GM21528 (cell line): Measurements from ENCODE around the gene ITGB2.

ENCODE experiments used
- ATAC-seq: cut with Tn5 transposase; IDR thresholded peaks from one replicate; pipeline ENCODE4 v1.9.1; 2021; ENCODE audit warnings: mild to moderate bottlenecking, moderate library complexity; ENCODE audit not compliant: unreplicated experiment, low FRiP score

The ITGB2 gene

DNA sequence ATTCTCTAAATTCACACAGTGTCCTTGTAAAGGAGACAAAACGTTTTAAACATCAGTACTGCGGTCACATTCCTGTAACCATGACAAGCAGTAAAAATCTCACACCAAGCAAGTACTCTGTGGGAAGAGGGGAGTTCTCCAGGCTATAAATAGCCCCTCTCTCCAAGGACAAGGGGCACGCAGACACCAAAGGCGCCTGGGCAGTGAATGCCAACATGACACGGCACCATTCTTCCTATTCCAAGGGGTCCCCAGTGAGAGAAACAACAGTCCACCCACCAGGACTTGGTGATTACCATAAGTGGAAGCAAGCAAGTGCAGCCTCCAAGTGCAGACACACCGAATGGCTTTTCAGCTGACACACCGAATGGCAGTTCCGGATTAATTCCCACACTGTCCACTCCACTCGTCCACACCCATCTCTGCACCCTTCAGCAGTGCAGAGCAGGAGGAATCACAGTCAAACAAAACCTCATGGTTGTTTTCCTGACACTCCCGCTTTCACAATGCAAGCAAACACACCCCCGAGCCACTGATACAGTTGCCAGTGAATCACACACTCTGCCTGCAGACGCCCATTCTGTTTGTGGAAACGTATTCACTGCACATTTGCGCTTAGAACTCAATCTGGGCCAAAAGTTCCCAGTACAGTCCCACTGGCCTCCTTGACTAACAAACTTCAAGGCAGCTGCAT, 49.0 kb downstream of the ITGB2 start:
- ATAC-seq = no peak

DNA sequence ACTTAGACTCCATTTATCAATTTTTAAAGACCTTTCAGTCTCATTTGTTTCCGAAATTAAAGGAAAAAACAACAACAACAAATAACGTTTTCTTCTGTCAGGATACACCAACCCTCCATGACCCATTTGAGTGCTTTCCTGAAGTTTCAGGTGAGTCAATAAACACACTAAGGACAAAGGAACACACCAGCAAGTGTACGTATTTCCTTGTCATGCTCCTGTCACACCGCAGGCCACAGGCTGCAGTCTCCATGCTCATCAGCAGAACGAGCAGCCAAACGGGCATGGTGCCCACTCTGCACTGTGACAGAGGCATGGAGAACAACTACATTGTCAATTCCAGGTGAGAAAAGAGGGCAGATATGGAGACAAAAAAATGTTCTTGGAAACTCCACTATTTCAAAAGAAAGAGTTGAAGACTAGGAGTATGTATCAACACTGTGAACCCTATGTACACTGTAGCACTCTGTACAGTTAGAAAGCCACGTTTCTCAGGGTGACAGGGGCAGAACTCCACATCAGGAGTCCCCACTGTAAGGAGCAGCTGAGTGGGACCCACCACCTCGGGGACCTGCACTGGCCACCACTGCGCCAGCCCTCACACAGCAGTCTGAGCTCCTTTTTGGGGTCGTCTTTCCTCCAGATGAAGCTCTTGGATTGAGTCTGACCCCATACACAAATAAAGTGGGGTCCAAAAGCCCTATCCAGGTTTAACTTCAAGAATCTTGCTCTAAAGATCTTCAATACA, 49.8 kb downstream of the ITGB2 start:
- ATAC-seq = no peak

DNA sequence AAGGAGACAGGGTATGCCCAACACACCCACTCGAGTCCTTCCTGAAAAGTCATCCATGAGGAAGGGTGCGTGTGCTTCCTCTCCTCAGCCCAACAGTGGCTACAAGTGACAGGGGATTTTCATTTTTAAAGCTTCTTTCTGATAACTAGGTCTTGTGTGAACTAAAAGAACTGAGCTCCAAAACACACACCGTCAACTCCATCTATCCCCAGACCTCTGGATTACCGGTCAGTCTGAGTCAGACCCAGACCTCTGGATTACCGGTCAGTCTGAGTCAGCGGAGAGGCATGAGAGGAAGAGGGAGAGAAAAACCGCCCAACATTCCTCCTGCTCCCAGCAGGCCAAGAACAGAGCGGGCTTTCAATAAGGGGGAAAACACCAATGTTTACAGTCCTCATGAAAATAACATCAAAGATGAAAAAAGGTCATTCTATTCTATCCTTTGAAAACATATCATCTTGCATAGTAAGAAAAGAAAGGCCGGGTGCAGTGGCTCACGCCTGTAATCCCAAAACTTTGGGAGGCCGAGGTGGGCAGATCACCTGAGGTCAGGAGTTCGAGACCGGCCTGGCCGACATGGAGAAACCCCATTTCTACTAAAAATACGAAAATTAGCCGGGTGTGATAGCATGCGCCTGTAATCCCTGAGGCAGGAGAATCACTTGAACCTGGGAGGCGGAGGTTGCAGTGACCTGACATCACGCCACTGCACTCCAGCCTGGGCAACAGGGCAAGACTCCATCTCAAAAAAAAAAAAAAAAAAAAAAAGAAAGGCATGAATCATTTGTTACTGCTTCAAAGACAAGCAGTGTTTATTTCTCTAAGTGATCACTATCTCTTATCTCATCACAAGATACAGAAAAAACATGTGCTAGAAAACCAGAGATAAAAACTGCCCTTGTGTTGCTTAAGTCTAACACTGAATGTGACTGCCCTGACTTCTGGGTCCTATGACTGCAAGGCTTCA, 50.6 kb downstream of the ITGB2 start:
- ATAC-seq = no peak

DNA sequence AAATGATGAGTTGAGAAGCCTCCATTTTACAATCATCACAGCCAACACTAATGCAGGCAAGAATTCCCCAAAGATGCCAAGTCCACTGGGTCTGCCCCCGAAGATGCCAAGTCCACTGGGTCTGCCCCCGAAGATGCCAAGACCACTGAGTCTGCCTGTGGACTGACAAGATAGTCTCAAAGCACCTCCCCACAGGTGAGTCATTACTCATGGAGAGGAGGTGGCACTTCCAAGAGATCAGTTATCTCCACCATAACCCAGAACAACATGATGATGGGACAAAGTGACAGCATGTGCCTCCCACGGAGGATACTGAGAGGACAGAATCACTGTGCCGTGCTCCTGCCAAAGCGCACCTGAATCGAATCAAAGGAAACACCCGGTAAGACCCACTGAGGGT, 52.0 kb downstream of the ITGB2 start:
- ATAC-seq = no peak

DNA sequence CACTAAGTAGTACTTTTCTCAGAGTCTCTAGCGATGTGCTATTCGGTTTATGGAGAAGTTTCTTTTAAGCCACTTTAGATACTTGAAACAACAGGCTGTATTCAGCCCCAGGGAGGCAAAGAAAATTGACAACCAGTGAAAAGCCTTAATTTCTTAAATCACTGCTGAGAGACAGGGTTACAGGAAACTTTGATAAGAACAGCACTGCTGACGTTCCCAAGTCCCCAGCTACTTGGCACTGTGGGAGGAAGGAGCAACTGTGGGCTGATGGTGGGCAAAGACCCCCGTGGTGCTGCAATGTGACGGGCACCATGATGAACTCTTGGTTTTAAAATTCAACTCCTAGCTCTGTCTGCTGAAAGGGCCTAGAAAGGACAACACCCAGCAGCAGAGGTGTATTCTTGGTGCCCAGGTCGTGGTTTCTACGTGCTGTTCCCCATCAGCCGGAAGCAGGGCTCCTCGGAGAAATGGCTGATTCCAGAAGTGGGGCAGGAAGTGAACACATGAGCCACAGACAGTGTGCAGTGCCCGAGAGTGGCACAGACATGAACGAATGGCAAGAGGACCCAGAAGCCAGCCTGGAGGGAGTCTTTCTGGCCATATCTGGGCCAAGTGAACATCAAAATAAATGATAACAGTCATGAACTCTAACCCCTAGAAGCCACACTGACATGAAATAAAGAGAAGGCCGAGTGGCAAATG, 52.5 kb downstream of the ITGB2 start:
- ATAC-seq = no peak

DNA sequence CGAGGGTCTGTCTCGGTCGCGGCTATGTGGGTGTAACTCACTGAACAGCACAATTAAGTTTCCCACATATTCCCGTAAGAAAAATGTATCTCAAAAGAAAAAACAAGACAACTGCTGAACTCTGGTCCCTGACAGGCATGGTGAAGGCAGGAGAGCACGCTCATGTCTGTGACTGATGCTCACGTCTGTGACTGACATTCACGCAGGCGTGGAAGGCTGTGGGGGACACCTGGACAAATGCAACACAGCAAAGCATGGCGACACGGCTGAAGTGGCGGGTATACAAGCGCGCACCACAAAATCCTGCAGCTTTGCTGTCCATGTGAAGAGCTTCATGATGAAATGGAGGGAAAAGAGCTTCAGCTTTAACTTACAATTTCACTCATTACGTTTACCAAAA, 53.2 kb downstream of the ITGB2 start:
- ATAC-seq = no peak

DNA sequence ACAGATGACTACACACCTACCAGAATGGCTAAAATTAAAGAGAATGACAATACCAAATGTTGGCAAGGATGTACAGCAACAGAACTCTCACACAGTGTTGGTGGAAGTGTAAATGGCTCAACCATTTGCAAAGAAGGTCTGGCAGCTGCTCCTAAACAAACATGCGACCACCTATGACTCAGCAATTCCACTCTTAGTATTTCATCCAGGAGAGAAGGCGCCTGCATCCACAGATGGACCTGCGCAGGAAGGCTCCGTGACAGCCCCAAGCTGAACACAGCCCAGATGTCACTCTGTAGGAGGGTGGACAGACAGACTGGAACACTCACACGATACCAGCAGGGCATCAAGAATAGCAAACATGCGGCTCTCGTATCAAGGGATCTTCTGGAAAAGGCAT, 53.9 kb downstream of the ITGB2 start:
- ATAC-seq = no peak

DNA sequence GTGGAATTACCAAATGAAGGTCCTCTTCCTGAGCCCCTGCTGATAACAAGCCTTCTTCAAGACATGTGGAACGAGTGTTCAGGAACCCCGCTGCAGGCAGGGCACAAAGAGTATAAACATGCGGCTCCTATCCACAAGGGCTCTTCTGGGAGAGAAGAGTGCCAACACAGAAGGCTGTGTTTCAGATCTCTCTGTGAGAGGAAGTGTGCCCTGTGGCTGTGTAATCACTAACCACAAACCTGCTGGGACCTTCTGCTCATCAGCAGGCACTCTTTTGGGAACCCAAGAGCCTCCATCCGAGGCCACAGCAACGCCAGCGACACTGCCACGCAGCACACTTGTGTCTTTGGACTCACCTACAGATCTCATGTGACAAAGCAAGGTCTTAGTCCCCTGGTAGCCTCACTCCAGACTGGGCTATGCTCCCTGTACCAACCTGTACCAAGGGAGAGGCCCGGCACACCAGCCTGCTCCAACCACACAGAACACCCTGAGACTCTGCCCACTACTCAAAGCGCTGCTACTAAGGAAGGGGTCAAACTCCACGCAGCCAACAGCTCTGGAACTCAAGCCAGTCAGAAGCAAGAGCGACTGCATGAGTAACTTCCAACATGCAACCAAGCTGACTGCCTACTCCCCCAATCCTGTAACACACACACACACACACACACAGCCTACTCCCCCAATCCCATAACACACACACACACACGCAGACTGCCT, 55.0 kb downstream of the ITGB2 start:
- ATAC-seq = no peak

DNA sequence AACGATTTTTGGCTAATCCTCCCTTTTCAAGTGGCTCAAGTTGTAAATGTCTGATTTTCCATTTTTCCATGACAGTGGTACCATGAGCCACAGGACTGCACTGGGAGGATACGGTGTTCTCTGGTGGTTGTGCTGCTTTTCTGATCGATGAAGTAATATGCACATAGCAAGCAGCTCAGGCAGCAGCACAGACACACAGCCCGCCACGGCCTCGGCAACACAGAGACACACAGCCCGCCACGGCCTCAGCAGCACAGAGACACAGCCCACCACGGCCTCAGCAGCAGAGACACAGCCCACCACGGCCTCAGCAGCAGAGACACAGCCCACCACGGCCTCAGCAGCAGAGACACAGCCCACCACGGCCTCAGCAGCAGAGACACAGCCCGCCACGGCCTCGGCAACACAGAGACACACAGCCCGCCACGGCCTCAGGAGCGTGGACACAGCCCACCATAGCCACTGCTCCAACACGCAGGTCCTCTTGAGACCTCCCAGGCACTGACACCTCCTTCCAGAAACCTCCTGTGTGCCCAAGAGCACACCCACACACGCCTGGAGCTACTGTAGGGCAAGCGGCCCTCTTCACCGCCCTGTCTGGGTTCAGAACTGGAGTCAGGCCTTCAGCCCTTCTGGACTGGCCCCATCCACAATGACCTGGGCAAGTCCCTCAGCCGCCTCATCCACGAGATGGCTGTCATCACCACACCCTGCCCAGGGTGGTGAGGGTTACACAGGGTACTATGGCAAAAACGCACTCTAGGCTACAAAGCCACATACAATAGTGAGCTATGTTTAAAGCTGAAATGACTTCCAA, 57.6 kb downstream of the ITGB2 start:
- ATAC-seq = no peak

DNA sequence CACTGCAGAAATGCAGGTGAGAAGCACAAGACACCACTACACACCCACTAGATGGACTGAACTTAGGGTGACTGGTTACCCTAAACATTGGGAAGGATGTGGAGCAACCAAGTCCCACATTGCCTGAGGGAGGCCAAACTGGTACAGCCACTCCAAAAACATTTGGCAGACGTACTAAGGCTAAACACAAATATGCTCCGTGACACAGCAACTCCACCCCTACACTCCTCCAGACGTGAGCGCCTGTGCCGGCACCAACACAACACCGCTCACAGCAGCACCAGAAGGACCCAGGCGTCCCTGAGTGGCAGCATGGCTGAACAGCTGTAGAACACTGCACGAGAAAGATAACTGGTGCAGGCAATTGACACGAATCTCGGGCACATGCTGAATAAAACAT, 61.9 kb downstream of the ITGB2 start:
- ATAC-seq = no peak

DNA sequence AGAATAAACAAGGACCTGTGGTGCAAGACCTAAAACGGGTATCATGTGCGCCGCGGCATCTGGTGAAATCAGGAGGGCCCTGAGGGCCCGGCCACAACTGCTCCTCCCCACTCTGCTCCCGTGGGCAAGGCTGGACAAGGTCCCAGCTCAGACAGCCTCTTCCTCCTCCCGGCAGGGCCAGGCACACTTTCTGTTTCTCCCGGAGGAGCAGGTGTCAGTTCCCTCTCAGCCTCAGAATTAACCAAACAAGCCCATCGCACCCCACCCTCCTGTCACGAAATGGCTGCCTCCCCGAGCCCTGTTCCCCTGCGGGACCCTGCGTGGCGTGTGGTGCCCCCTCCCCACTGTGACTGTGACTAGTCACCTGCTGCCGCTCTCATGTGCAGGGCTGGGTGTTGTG, 62.4 kb downstream of the ITGB2 start:
- no peak for ATAC-seq

DNA sequence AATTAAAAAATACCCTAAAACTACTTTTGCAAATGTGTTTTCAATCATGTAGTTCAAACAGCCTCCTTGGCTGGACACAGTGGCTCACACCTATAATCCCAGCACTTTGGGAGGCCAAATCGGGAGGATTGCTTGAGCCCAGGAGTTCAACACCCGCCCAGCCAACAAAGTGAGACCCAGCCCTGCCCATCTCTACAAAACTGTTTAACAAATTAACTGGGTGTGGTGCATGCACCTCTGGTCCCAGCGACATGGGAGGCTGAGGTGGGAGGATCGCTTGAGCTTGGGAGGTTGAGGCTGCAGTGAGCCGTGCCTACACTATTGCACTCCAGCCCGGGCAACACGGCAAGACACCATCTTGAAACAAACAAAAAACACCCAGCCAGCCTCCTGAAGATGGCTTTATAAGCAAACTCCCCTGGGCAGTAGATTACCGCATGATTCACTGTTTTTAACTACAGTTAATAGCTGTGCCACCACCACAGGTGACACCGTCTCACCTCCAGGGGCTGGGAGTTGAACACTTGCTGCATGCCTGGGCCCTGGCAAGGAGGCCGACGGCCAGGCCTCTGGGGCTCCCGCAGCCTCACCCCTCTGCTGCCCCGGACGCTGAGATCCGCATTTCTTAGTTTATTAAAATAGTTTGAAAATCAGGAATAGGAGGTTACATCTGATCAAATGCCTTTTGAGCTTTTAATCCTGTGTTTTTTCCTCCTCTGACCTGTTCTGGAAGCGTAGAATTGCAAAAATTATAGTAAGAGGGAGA, 63.4 kb downstream of the ITGB2 start:
- no peak for ATAC-seq

DNA sequence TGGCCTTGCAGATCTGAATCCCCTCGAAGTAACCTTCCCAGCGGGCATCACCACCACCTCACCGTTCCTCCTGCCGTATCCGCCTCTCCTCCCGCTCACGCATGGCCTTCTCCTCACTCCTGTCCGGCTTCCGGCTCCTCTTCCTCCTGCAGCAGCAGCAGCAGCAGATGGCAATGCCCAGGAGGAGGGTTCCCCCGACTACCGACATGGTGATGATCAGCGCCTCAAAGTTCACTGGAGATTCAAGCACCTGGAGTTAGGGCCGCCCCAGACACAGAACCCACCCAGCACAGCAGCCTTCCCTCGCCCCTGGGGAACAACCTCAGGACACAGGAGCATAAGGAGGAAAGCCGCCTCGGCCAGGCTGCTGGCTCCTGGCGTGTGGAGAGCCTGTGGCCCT, 64.6 kb downstream of the ITGB2 start:
- no peak for ATAC-seq

DNA sequence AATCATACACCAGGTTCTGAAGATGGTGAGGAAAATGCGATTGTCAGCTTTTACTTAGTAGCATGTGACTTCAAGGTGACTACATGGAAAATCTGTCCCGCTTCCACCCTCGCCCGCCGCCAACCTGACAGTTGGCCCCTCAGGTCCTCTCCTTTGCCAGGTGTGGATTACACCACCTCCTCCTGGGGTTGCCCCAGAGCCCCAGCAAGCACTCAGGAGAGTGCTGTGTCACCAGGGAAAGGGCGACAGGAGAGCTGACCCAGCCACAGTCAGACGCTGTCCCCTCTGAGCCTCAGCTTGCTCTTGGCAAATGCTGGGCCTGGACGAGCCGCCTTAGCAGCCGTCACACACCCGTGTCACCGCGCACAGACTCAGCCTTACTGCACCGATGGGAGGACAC, 65.1 kb downstream of the ITGB2 start:
- ATAC-seq = no peak

DNA sequence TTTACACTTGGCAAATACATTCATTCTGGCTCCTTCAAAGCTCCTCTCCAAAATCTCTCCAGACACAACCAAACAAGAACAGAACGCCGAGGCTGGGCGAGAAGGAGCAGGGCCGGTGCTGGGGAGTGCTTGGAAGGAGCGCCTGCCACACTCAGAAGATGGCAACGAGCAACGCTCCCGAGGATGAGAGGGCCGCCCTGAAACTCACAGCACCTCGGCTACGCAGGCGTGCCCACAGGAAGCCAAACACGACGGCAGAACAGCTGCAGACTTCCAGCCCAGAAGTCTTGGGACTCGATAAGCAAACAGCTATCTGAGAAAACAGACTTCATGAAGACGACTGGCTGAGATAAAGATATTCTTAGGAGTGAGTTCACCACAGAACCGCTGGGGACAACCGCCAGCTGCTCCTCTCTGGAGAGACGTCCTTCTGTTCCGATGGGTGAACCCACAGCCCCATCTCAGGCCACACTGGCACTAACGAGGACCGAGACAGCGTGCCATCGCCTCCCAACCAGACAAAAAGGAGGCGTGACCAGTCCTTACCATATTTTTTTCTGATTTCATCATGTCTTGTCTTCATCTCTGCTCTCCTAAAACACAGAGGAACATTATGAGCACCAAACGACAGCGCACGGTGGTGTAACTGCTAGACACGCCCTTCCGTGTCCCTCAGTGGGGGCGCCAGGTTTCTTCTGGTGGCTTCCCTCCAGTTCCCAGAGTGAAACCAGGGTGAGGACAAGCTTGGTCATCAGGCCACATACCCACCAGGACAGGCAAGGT, 65.8 kb downstream of the ITGB2 start:
- ATAC-seq = no peak

DNA sequence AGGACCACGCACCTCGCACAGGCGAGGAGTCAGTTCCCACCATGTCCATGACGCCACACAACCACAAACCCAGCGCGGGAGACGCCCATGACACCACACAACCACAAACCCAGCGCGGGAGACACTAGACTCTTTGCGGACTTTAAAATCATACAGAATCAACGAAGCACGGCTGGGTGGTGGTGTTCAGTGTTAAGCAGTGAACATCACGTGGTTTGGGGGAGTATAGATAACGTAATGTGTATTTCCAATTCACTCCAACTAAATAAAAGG, 66.4 kb downstream of the ITGB2 start:
- ATAC-seq = no peak

DNA sequence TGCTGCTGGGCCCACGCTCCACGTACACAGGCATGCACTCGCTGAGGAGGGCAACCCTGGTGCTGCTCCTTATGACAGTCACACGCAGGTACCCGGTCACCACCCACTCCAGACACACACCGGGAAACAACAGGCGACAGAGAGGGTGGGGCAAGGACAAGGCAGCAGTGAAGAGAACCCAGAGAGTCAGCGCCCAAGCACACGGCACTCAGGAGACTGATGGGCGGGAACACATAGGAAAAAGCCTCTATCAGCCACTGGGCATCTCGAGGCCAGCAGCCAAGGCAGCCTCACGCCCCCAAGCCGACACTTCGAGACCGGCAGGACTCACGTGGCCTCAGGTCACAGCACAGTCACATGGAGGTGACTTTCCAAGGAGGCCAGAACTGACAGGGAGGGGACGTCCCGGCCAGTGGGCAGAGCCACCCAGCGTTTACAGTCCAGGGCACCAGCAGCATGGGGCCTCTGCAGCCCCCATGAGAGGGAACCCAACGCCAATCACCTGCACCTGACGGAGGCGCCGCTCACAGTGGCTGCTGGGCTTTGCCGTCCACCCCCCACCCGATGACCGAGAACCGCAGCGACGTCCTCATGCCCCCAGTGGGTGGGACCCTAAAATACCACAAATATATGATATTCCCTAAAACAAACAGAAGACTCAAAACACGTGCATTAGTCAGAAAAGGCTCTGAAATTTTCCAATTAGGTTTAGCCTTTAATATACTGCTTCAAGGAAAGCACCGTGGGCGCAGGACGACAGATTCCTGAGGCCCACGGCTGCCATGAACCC, 66.9 kb downstream of the ITGB2 start:
- ATAC-seq = no peak
